ENCODE results near the gene TTC34. TPM values are rescaled to one million over a fixed set of nuclear protein-coding genes. Genes with fewer than 3 reads are reported as not detected.

Gene TTC34
- total and polyA plus RNA-seq, 2 of the 13 experiments (the other 11 are each of a cell fraction or from before 2014, with no cell fraction given) = 0.07 to 0.11 TPM

DNA sequence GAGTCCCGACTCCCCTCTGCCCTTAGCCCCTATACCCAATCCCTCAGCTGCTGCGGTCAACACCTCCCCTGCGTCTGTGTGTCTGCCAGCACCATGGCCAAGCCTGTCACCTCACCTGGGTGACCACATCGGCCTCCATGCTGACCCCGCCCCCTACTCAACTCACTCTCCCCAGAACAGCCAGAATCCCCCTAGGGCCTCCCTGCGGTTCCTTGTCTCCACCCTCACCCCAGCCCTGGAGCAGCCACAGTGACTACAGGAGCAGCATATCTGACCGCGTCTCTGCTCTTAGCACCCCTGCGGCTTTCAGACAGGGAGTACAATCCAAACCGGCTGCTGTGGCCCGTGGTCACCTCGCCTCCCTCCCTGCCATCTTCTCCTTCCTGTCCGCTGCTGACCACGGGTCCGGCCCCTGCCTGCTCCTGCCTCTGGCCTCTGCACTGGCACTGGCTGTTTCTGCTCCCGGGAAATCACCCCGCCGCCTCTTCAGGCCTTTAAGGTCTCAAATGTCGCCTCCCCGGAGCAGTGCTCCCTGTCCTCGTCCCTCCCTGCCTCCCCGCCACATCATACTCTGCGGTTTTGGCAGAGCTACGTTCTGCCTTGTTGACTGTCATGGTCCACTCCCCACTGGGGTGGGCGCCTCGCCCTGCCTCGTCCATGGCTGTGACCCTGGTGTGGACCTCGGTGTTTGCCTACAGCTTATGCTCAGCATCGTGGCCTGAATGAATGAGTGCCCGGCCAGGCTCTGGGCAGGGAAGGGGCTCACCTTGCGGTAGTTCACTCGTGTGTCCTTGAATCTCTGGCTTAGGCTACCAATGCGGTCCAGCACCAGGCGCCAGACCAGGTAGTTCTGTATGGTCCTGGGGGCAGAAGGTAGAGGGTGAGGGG lies 203.8 kb downstream of the TTC34 start:
- Histone ChIP-seq H3K4me2 (ENCODE audit: low read depth, low read length) (no peak overlapping the region), H3K4me3 (replicated peaks in 1 of 3; ENCODE audit: insufficient read depth in 1 of 3, low read depth in 2 of 3, low read length in 3 of 3) (no peak overlapping the region), H3K79me2 (ENCODE audit: insufficient read depth, low read length) (no peaks in the 10 kb centered on the region), H4K20me1 (ENCODE audit: insufficient read depth, low read length) (no peaks in the 10 kb centered on the region), H3K9ac (ENCODE audit: insufficient read depth, low read depth, low read length) (no peak overlapping the region), H2AFZ (ENCODE audit: low read length) (no peak overlapping the region), H3K4me1 (ENCODE audit: insufficient read depth, low read length) (peaks cover 12% of the 10 kb centered on the region), H3K27ac (ENCODE audit: extremely low read length, insufficient read depth, low read length) (no peak overlapping the region), H3K36me3 (replicated peaks in 1 of 2; ENCODE audit: control insufficient read depth in 1 of 2, insufficient read depth in 2 of 2, low read length in 2 of 2) (no peaks in the 10 kb centered on the region), H3K9me3 (ENCODE audit: low read length) (no peaks in the 10 kb centered on the region), H3K27me3 (ENCODE audit: control insufficient read depth in 1 of 2, insufficient read depth in 2 of 2, low read length in 2 of 2) (peaks cover 8 to 63% of the 10 kb centered on the region in 2 experiments; a peak in 4 of 5 replicates)
- ChIA-PET POLR2A (no interaction called here), CTCF (ENCODE audit: low intra/inter-chr PET ratio, low total read pairs) (no interaction called here)
- no peak for TF ChIP-seq ZNF879 (CRISPR knock-in tag; IDR thresholded peaks at IDR 0.05)
- TF ChIP-seq, protein P1, sequence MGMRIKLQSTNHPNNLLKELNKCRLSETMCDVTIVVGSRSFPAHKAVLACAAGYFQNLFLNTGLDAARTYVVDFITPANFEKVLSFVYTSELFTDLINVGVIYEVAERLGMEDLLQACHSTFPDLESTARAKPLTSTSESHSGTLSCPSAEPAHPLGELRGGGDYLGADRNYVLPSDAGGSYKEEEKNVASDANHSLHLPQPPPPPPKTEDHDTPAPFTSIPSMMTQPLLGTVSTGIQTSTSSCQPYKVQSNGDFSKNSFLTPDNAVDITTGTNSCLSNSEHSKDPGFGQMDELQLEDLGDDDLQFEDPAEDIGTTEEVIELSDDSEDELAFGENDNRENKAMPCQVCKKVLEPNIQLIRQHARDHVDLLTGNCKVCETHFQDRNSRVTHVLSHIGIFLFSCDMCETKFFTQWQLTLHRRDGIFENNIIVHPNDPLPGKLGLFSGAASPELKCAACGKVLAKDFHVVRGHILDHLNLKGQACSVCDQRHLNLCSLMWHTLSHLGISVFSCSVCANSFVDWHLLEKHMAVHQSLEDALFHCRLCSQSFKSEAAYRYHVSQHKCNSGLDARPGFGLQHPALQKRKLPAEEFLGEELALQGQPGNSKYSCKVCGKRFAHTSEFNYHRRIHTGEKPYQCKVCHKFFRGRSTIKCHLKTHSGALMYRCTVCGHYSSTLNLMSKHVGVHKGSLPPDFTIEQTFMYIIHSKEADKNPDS (CRISPR knock-in tag; IDR thresholded peaks at IDR 0.05) = no peak
- 0 out of 2 replicates have a peak, but pooled peaks have one; percentile 37 for TF ChIP-seq ZNF263 (CRISPR knock-in tag; IDR thresholded peaks at IDR 0.05)
- no peak for TF ChIP-seq ZNF737 (CRISPR knock-in tag; IDR thresholded peaks at IDR 0.05; ENCODE audit: borderline replicate concordance)
- TF ChIP-seq, protein P2, sequence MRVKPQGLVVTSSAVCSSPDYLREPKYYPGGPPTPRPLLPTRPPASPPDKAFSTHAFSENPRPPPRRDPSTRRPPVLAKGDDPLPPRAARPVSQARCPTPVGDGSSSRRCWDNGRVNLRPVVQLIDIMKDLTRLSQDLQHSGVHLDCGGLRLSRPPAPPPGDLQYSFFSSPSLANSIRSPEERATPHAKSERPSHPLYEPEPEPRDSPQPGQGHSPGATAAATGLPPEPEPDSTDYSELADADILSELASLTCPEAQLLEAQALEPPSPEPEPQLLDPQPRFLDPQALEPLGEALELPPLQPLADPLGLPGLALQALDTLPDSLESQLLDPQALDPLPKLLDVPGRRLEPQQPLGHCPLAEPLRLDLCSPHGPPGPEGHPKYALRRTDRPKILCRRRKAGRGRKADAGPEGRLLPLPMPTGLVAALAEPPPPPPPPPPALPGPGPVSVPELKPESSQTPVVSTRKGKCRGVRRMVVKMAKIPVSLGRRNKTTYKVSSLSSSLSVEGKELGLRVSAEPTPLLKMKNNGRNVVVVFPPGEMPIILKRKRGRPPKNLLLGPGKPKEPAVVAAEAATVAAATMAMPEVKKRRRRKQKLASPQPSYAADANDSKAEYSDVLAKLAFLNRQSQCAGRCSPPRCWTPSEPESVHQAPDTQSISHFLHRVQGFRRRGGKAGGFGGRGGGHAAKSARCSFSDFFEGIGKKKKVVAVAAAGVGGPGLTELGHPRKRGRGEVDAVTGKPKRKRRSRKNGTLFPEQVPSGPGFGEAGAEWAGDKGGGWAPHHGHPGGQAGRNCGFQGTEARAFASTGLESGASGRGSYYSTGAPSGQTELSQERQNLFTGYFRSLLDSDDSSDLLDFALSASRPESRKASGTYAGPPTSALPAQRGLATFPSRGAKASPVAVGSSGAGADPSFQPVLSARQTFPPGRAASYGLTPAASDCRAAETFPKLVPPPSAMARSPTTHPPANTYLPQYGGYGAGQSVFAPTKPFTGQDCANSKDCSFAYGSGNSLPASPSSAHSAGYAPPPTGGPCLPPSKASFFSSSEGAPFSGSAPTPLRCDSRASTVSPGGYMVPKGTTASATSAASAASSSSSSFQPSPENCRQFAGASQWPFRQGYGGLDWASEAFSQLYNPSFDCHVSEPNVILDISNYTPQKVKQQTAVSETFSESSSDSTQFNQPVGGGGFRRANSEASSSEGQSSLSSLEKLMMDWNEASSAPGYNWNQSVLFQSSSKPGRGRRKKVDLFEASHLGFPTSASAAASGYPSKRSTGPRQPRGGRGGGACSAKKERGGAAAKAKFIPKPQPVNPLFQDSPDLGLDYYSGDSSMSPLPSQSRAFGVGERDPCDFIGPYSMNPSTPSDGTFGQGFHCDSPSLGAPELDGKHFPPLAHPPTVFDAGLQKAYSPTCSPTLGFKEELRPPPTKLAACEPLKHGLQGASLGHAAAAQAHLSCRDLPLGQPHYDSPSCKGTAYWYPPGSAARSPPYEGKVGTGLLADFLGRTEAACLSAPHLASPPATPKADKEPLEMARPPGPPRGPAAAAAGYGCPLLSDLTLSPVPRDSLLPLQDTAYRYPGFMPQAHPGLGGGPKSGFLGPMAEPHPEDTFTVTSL (CRISPR knock-in tag; IDR thresholded peaks at IDR 0.05; ENCODE audit: borderline replicate concordance) = no peak
- no peak for TF ChIP-seq MLLT10 (CRISPR knock-in tag; IDR thresholded peaks at IDR 0.05)
- TF ChIP-seq, protein P3, sequence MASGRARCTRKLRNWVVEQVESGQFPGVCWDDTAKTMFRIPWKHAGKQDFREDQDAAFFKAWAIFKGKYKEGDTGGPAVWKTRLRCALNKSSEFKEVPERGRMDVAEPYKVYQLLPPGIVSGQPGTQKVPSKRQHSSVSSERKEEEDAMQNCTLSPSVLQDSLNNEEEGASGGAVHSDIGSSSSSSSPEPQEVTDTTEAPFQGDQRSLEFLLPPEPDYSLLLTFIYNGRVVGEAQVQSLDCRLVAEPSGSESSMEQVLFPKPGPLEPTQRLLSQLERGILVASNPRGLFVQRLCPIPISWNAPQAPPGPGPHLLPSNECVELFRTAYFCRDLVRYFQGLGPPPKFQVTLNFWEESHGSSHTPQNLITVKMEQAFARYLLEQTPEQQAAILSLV (CRISPR knock-in tag; IDR thresholded peaks at IDR 0.05; ENCODE audit: borderline replicate concordance) = no peak
- no peak for TF ChIP-seq ZNF333 (CRISPR knock-in tag; IDR thresholded peaks at IDR 0.05; ENCODE audit: borderline replicate concordance)
- TF ChIP-seq MEF2D (CRISPR knock-in tag; IDR thresholded peaks at IDR 0.05) = no peak
- FAIRE-seq (no peak), ATAC-seq (no peak), DNase-seq (ENCODE audit: low spot score) (no peak)
- in situ Hi-C loops (cut with HindIII; ENCODE audit: extremely low pct_ligation_motif_present, low pct_unique_long_range_greater_than_20kb) (no loop called here), intact Hi-C loops (cut with micrococcal nuclease; ENCODE audit: unreplicated experiment) (no loop called here)
- BruUV-seq (replicated peaks) = no TSS peak
- 29% methylated on average over 24 of the region's 34 CpGs for WGBS (ENCODE audit: low lambda C conversion rate)

All from HepG2 (cell line).